AG10803 (cell line): ENCODE measurements around the gene MYO7B.
A peak's percentile ranks its signal among the peaks of the same experiment; 100 is the strongest.

ENCODE experiments used
- DNase-seq: peaks from one replicate; pipeline ENCODE4 v3.0.0; 2010; ENCODE audit warnings: low read depth
- H3K4me3 ChIP-seq: 2 replicates; pipeline ENCODE4 v1.5.1; 2011; ENCODE audit warnings: mild to moderate bottlenecking, low read length, control low read depth
- TF ChIP-seq, protein P1 (sequence below): conservative IDR thresholded peaks from 2 replicates; pipeline ENCODE4 v1.5.1; 2011; ENCODE audit warnings: mild to moderate bottlenecking, low read length, control low read depth, inconsistent platforms

MYO7B gene

DNA sequence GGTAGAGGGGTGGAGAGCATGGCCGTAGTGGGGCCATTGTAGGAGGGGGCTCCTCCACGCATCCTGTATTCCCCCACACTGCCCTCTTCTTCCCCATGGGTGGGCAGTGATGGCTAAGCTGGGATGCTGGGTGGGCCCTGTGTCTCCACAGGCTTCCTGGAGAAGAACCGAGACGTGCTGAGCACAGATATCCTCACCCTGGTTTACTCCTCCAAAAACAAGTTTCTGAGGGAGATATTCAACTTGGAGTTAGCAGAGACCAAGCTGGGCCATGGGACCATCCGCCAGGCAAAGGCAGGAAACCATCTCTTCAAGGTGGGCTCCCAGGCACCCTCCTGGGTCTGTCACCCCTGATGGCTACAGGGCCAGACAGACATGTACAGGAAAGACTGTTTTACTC is 52.8 kb downstream of the MYO7B start:
- TF ChIP-seq, protein P1, sequence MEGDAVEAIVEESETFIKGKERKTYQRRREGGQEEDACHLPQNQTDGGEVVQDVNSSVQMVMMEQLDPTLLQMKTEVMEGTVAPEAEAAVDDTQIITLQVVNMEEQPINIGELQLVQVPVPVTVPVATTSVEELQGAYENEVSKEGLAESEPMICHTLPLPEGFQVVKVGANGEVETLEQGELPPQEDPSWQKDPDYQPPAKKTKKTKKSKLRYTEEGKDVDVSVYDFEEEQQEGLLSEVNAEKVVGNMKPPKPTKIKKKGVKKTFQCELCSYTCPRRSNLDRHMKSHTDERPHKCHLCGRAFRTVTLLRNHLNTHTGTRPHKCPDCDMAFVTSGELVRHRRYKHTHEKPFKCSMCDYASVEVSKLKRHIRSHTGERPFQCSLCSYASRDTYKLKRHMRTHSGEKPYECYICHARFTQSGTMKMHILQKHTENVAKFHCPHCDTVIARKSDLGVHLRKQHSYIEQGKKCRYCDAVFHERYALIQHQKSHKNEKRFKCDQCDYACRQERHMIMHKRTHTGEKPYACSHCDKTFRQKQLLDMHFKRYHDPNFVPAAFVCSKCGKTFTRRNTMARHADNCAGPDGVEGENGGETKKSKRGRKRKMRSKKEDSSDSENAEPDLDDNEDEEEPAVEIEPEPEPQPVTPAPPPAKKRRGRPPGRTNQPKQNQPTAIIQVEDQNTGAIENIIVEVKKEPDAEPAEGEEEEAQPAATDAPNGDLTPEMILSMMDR: no peak
- no peak for DNase-seq
- no peak overlapping the region for H3K4me3 ChIP-seq

GRCh38 chr2:127589358-127589757 is 53.9 kb downstream of the MYO7B start:
- H3K4me3 ChIP-seq: no peak overlapping the region
- no peak for DNase-seq
- TF ChIP-seq, protein P1: no peak

- DNase-seq: no peak
- no peak overlapping the region for H3K4me3 ChIP-seq
- TF ChIP-seq, protein P1: no peak
Observed at GRCh38 chr2:127589841-127590240, 54.4 kb downstream of the MYO7B start.

DNA sequence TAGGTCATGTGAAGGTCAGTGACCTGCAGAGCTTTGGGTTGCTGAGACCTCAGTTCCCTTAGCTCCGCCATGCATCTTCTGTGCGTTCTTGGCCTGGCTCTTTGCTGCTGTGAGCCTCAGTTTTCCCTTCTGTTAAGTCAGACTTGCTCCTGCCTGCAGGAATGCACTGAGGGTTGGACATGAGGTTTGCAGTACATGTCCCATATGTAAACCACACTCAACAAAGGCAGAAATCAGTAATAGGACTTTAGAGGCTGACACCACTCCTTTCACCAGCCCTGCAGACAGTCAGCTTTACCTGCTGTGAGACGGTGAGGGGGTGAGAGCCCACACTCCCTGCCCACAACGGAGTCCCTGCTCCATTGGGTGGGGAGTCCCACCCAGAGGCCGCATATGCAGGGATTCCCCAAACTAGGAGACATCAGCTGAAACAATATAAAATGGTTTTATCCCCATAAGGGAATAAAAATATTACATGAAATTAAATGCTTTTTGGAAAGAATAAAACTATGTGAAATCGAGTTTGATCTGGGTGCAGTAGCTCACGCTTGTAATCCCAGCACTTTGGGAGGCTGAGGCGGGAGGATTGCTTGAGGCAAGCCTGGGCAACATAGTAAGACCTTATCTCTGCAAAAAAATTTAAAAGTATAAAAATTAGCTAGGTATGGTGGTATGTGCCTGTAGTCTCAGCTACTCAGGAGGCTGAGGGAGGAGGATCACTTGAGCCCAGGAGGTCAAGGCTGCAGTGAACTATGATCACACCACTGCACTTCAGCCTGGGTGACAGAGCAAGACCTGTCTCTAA is 55.1 kb downstream of the MYO7B start:
- TF ChIP-seq, protein P1: no peak
- no peak overlapping the region for H3K4me3 ChIP-seq
- no peak for DNase-seq

GRCh38 chr2:127591221-127591923 is 55.9 kb downstream of the MYO7B start:
- TF ChIP-seq, protein P1: peak; percentile 88
- H3K4me3 ChIP-seq: no peak overlapping the region
- peak; percentile 58 for DNase-seq

DNA sequence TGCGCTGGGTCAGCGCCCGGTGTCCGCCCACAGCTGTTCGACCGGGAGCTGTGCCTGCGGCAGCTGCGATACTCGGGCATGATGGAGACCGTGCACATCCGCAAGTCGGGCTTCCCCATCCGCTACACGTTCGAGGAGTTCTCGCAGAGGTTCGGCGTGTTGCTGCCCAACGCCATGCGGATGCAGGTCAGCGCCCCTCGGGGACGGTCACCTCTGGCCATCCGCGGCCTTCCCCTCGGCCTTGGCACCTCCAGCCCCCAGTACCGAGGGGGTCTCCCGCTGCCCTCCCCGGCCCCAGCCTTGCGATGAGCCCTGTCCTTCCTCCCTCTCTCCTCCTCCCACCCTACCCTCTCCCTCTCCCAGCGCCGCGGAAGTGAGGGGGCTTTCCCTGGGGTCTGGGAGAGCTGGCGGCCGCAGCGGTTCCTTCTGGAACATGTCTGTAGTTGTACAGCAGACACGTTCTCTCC is 57.3 kb downstream of the MYO7B start:
- DNase-seq: no peak
- no peak overlapping the region for H3K4me3 ChIP-seq
- TF ChIP-seq, protein P1: no peak
